GM12878 (cell line): ENCODE results near the gene UBL4A. TPM values are rescaled to one million over a fixed set of nuclear protein-coding genes. Genes with fewer than 3 reads are reported as not detected.

Experiments used
- ATAC-seq: fragments of 200-7000 bp; cut with Tn5 transposase; 3 replicates; pipeline ENCODE4 v1.9.1; 2020; ENCODE audit warnings: mild to moderate bottlenecking, moderate library complexity
- BruUV-seq: library from RNA; stranded (reverse); fragments of 400-500 nt; replicated peaks from 2 replicates; lab custom pipeline; 2021; lab: Mats Ljungman, UMichigan
- CTCF ChIA-PET: fragments of 300-600 bp; sonication (Branson Sonifier 250); formaldehyde crosslinking; extraction: SDS; loops from one replicate; lab custom pipeline; 2021; ENCODE audit warnings: inconsistent platforms; lab: Yijun Ruan, JAX
- POLR2A ChIA-PET: fragments of 350-600 bp; formaldehyde crosslinking; extraction: SDS; loops from one replicate; lab custom pipeline; 2021; ENCODE audit warnings: inconsistent platforms; lab: Charles Lee
- RAD21 ChIA-PET: fragments of 300-600 bp; sonication (Branson Sonifier 250); formaldehyde crosslinking; loops from one replicate; lab custom pipeline; 2023; ENCODE audit warnings: antibody characterized with exemption; ENCODE audit not compliant: unreplicated experiment; lab: Charles Lee
- SMC1A ChIA-PET: fragments of 300-600 bp; sonication (Branson Sonifier 250); formaldehyde crosslinking; loops from one replicate; lab custom pipeline; 2023; ENCODE audit not compliant: unreplicated experiment, uncharacterized antibody; lab: Charles Lee
- DNase-seq: peaks from one replicate; pipeline ENCODE4 v3.0.0-alpha.2; 2011; ENCODE audit warnings: low read depth, low spot score
- FAIRE-seq: peaks from 3 replicates; lab custom pipeline; 2011; peaks lifted over from hg19 to GRCh38; lab: Jason Lieb, UNC
- H2AFZ ChIP-seq: 2 replicates; pipeline ENCODE4 v1.6.0; 2011; ENCODE audit warnings: low read depth, low read length, control low read depth; ENCODE audit not compliant: control insufficient read depth
- H3K27ac ChIP-seq: 2 replicates; pipeline ENCODE4 v1.5.1; 2011; ENCODE audit warnings: control low read depth; ENCODE audit not compliant: control insufficient read depth, insufficient read depth
- H3K27me3 ChIP-seq, 2 experiments: replicated peaks in 1 of 2; 2 replicates each; pipeline versions ENCODE4 v1.6.0 to v1.6.1; 2011; ENCODE audit warnings: low read length in 1 of 2; ENCODE audit not compliant: control insufficient read depth in 2 of 2, insufficient read depth in 2 of 2
- H3K36me3 ChIP-seq, 2 experiments: 2 replicates each; pipeline ENCODE4 v1.5.1; 2011; ENCODE audit warnings: low read length in 1 of 2; ENCODE audit not compliant: control insufficient read depth in 2 of 2, insufficient read depth in 2 of 2
- H3K4me1 ChIP-seq: 2 replicates; pipeline ENCODE4 v1.6.1; 2011; ENCODE audit warnings: mild to moderate bottlenecking, low read length, moderate library complexity, mixed read lengths; ENCODE audit not compliant: control insufficient read depth, insufficient read depth
- H3K4me2 ChIP-seq: 2 replicates; pipeline ENCODE4 v1.6.0; 2011; ENCODE audit warnings: control low read depth; ENCODE audit not compliant: control insufficient read depth, insufficient read depth
- H3K4me3 ChIP-seq: fragments of 200-600 bp; sonication (generic); 2 replicates; pipeline ENCODE4 v1.5.1; 2016
- H3K79me2 ChIP-seq: 2 replicates; pipeline ENCODE4 v1.6.0; 2011; ENCODE audit warnings: low read length; ENCODE audit not compliant: control insufficient read depth, insufficient read depth
- H3K9ac ChIP-seq: 2 replicates; pipeline ENCODE4 v1.8.0; 2011; ENCODE audit warnings: low read length, control low read depth, mixed read lengths; ENCODE audit not compliant: control insufficient read depth, insufficient read depth
- H3K9me3 ChIP-seq: replicated peaks from 3 replicates; pipeline ENCODE4 v1.5.1; 2011; ENCODE audit warnings: mild to moderate bottlenecking, low read length; ENCODE audit not compliant: control insufficient read depth, insufficient read depth
- H4K20me1 ChIP-seq: 2 replicates; pipeline ENCODE4 v1.6.0; 2011; ENCODE audit not compliant: control insufficient read depth, insufficient read depth
- BCL11A ChIP-seq: IDR thresholded peaks from 2 replicates; pipeline ENCODE4 v1.6.1; 2011; ENCODE audit warnings: low read depth, low read length
- CEBPB ChIP-seq, 2 experiments: fragments of 150-350 bp in 1 of 2; IDR thresholded peaks; 2 replicates each; pipeline ENCODE4 v1.6.1; 2012 to 2014; ENCODE audit warnings: low read depth in 2 of 2, low read length in 2 of 2, borderline replicate concordance in 1 of 2, inconsistent platforms in 1 of 2
- CREB1 ChIP-seq: IDR thresholded peaks from 2 replicates; pipeline ENCODE4 v1.6.1; 2012; ENCODE audit warnings: low read depth, mild to moderate bottlenecking, inconsistent platforms
- CREM ChIP-seq: IDR thresholded peaks from 2 replicates; pipeline ENCODE4 v1.6.1; 2014; ENCODE audit warnings: antibody characterized with exemption, low read depth
- KAT2A ChIP-seq: conservative IDR thresholded peaks from 2 replicates; pipeline ENCODE4 v1.6.1; 2011; ENCODE audit warnings: low read depth, low read length; ENCODE audit not compliant: control insufficient read depth
- KDM1A ChIP-seq: fragments of 200-600 bp; sonication (generic); IDR thresholded peaks from 2 replicates; pipeline ENCODE4 v1.6.1; 2016; ENCODE audit warnings: borderline replicate concordance
- MEF2B ChIP-seq: fragments of 450-650 bp; IDR thresholded peaks from 2 replicates; pipeline ENCODE4 v1.6.1; 2018; ENCODE audit warnings: mild to moderate bottlenecking, moderate library complexity; ENCODE audit not compliant: partially characterized antibody, poor library complexity, severe bottlenecking
- RB1 ChIP-seq: fragments of 450-650 bp; formaldehyde crosslinking; IDR thresholded peaks from 2 replicates; pipeline ENCODE4 v1.6.1; 2017; ENCODE audit warnings: mild to moderate bottlenecking, borderline replicate concordance
- RFX5 ChIP-seq: IDR thresholded peaks from 2 replicates; pipeline ENCODE4 v1.6.1; 2011; ENCODE audit warnings: low read depth, low read length, improper control_type of control experiment
- SMAD1 ChIP-seq: fragments of 450-650 bp; IDR thresholded peaks from 2 replicates; pipeline ENCODE4 v1.6.1; 2018; ENCODE audit warnings: mild to moderate bottlenecking, low read depth; ENCODE audit not compliant: partially characterized antibody
- SMARCA5 ChIP-seq: fragments of 450-650 bp; IDR thresholded peaks from 2 replicates; pipeline ENCODE4 v1.6.1; 2017; ENCODE audit warnings: mild to moderate bottlenecking
- SRF ChIP-seq, 2 experiments: IDR thresholded peaks; 2 replicates each; pipeline ENCODE4 v1.6.1; 2011; ENCODE audit warnings: low read depth in 2 of 2, low read length in 2 of 2, mild to moderate bottlenecking in 1 of 2, moderate library complexity in 1 of 2
- STAT1 ChIP-seq: fragments of 450-650 bp; conservative IDR thresholded peaks from 2 replicates; pipeline ENCODE4 v1.6.1; 2014; ENCODE audit warnings: antibody characterized with exemption, mild to moderate bottlenecking
- YBX1 ChIP-seq: fragments of 450-650 bp; IDR thresholded peaks from 2 replicates; pipeline ENCODE4 v1.6.1; 2016; ENCODE audit warnings: antibody characterized with exemption
- ZNF217 ChIP-seq: fragments of 450-650 bp; IDR thresholded peaks from 2 replicates; pipeline ENCODE4 v1.6.1; 2017; ENCODE audit warnings: antibody characterized with exemption, mild to moderate bottlenecking
- ZZZ3 ChIP-seq: IDR thresholded peaks from 2 replicates; pipeline ENCODE4 v1.6.1; 2011; ENCODE audit warnings: low read depth; ENCODE audit not compliant: control insufficient read depth, insufficient read length
- WGBS: methylation state at CpG from one replicate; pipeline ENCODE4 v1.1.6; 2016; ENCODE audit warnings: low lambda C conversion rate; ENCODE audit not compliant: insufficient replicate concordance, insufficient coverage; ENCODE audit errors: missing lambda C conversion rate; 5-methylcytosine and 5-hydroxymethylcytosine counted together
- in situ Hi-C: fragments of 300-500 bp; cut with MboI; formaldehyde crosslinking; loops from 9 replicates; pipeline ENCODE4 v1.14.3; 2018; ENCODE audit warnings: mixed read lengths
- intact Hi-C: fragments of 100-400 bp; cut with micrococcal nuclease; formaldehyde crosslinking; loops from one replicate; pipeline ENCODE4 v1.14.2; 2022; ENCODE audit not compliant: unreplicated experiment
- polyA plus RNA-seq, 11 experiments: library from polyadenylated mRNA; depleted of rRNA in 4 of 11; unstranded in 6 of 11; stranded (reverse) in 5 of 11; fragments of >200 nt; fragmentation: Nextera tagmentation in 4 of 11; fragmentation: Illumina TruSeq in 1 of 11; extraction: Ambion mirVana in 4 of 11; extraction: Trizol in 1 of 11; gene quantifications; 1 replicate in 1 of 11; 2 replicates in 10 of 11; pipeline versions ENCODE4 v1.2.1 to v1.2.3, GENCODE V29; 2011 to 2016; ENCODE audit warnings: inconsistent platforms in 2 of 11, missing spikeins in 2 of 11, low read depth in 1 of 11
- total RNA-seq, 4 experiments: library from RNA; depleted of rRNA in 3 of 4; stranded (reverse); fragments of >200 nt in 3 of 4; fragmentation: Illumina TruSeq in 1 of 4; extraction: Trizol in 1 of 4; gene quantifications; 2 replicates each; pipeline versions ENCODE4 v1.2.1 to v1.2.3, GENCODE V29; 2013 to 2021
- TF ChIP-seq, protein P1 (sequence below), 3 experiments: IDR thresholded peaks in 2 of 3; conservative IDR thresholded peaks in 1 of 3; 2 replicates each; pipeline ENCODE4 v1.5.1; 2011; ENCODE audit warnings: low read depth in 3 of 3, low read length in 3 of 3, mild to moderate bottlenecking in 3 of 3, control low read depth in 2 of 3, moderate library complexity in 2 of 3, inconsistent platforms in 1 of 3, mixed read lengths in 1 of 3; ENCODE audit not compliant: control insufficient read depth in 2 of 3, insufficient read depth in 1 of 3; ENCODE audit errors: extremely low read depth in 1 of 3
- TF ChIP-seq, protein P2 (sequence below): IDR thresholded peaks from 2 replicates; pipeline ENCODE4 v1.6.1; 2011; ENCODE audit warnings: borderline replicate concordance, low read depth, mild to moderate bottlenecking, moderate library complexity, low read length; ENCODE audit not compliant: insufficient read depth, poor library complexity, severe bottlenecking
- TF ChIP-seq, protein P3 (sequence below): fragments of 450-650 bp; IDR thresholded peaks from 2 replicates; pipeline ENCODE4 v1.6.1; 2016; ENCODE audit warnings: mild to moderate bottlenecking

Gene UBL4A
- total and polyA plus RNA-seq, 10 of the 15 experiments (the other 5 are each of a cell fraction or from before 2014, with no cell fraction given): 4.2 to 49.9 (median 34.0) TPM

DNA sequence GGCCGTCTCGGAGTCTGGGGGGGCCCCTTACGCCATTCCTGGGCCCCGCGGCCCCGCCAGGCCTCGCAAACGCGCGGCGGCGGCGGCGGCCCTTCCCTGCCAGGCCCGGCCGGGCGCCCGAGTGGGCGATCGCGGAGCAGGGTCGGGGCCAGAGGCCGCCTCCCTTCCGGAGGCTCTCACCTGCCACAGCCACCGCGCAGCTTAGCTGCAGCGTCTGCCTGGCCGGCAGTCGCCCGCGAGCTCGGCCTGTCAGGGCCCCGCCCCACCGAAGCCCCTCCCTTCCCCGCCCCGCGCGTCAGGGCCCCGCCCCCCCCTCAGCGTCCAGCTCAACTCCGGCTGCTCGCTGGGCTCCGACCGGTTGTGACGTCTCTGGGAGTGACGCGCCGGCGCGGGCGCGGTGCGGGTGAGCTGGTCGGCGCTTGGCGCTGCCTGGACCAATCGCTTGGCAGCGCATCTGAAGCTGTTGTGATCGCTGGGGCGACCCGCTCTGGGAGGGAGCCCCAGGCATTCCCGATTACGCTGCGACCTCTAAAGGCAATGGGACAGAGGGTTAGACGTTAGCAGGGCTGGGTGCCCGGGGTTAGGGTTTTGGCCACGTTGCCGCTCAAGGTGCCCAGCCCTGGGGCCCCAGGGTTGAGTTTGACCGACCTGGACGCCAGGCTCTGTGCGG is 4.1 kb upstream of the UBL4A start, which contains the start of gene SLC10A3:
SLC10A3 (minus strand) TSS at position 216 of the 670 bp plus-strand sequence. CDS start 1,689 bp downstream, outside the sequence.
- WGBS: 35% methylated on average over 51 of the region's 71 CpGs
- intact Hi-C loops (loop anchor here (1.0 kb wide), 1 partner anchor 37 kb away; no protein-coding TSS in a partner anchor), in situ Hi-C loops (no loop called here)
- Histone ChIP-seq H3K27me3 (no peaks in the 10 kb centered on the region), H3K79me2 (peaks cover 10% of the 10 kb centered on the region), H3K4me2 (peak within 1 kb of the TSS; percentile 84), H3K4me3 (peak within 1 kb of the TSS; percentile 74), H2AFZ (peak within 1 kb of the TSS; percentile 77), H3K9ac (peak within 1 kb of the TSS; percentile 80), H3K4me1 (peaks cover under 1% of the 10 kb centered on the region; the same call in 1 of the 2 replicates), H3K36me3 (peaks cover 0 to 2% of the 10 kb centered on the region in 2 experiments; a peak in 1 of 4 replicates), H3K27ac (peak within 1 kb of the TSS; percentile 76), H3K9me3 (no peaks in the 10 kb centered on the region; the same call in 2 of the 3 replicates), H4K20me1 (no peaks in the 10 kb centered on the region)
- ChIA-PET POLR2A (interaction anchor here (0.6 to 3.3 kb wide), 15 partner anchors 9 to 121 kb away, joined by 3 to 14 read pairs (median 4); partner anchors contain the start of genes EMD, FAM3A and RPL10), SMC1A (interaction anchor here (0.9 to 2.2 kb wide), 5 partner anchors 9 to 117 kb away, joined by 3 to 7 read pairs (median 4); partner anchors contain the start of genes ATP6AP1 and FAM3A), CTCF (interaction anchor here (1.0 to 2.4 kb wide), 3 partner anchors 9 to 37 kb away, joined by 3 to 13 read pairs (median 5); no protein-coding TSS in a partner anchor), RAD21 (interaction anchor here (0.6 to 1.9 kb wide), 9 partner anchors 12 to 117 kb away, joined by 3 to 7 read pairs (median 5); partner anchors contain the start of genes FAM3A, LAGE3 and RPL10)
- FAIRE-seq (peak; percentile 81), DNase-seq (peak; percentile 67), ATAC-seq (peak; percentile 91)
- BruUV-seq: no TSS peak
- TF ChIP-seq SMARCA5 (0 out of 2 replicates have a peak, but pooled peaks have one; percentile 25), CREB1 (peak; percentile 90), KAT2A (no peak), MEF2B (no peak), ZNF217 (no peak), SMAD1 (no peak), CREM (peak; percentile 67; the same call in 1 of the 2 replicates), CEBPB (IDR thresholded peaks at IDR 0.05; ENCODE audit: borderline replicate concordance in 1 of 2, low read depth in 2 of 2, low read length in 2 of 2) (no peak), KDM1A (no peak), BCL11A (no peak), SRF (IDR thresholded peaks at IDR 0.05; ENCODE audit: low read depth in 2 of 2, low read length in 2 of 2) (no peak), STAT1 (no peak), RB1 (peak; percentile 17; the same call in 1 of the 2 replicates), RFX5 (0 out of 2 replicates have a peak, but pooled peaks have one; percentile 16), YBX1 (no peak), ZZZ3 (no peak)
- TF ChIP-seq, protein P1, sequence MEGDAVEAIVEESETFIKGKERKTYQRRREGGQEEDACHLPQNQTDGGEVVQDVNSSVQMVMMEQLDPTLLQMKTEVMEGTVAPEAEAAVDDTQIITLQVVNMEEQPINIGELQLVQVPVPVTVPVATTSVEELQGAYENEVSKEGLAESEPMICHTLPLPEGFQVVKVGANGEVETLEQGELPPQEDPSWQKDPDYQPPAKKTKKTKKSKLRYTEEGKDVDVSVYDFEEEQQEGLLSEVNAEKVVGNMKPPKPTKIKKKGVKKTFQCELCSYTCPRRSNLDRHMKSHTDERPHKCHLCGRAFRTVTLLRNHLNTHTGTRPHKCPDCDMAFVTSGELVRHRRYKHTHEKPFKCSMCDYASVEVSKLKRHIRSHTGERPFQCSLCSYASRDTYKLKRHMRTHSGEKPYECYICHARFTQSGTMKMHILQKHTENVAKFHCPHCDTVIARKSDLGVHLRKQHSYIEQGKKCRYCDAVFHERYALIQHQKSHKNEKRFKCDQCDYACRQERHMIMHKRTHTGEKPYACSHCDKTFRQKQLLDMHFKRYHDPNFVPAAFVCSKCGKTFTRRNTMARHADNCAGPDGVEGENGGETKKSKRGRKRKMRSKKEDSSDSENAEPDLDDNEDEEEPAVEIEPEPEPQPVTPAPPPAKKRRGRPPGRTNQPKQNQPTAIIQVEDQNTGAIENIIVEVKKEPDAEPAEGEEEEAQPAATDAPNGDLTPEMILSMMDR (IDR thresholded peaks at IDR 0.05 in 2 of 3, conservative IDR thresholded peaks at IDR 0.05 in 1 of 3; ENCODE audit: control insufficient read depth in 2 of 3, extremely low read depth in 1 of 3, insufficient read depth in 1 of 3, low read depth in 3 of 3, low read length in 3 of 3): peak in 1 of 3 experiments; percentile 19; a peak in 1 of 6 replicates
- TF ChIP-seq, protein P2, sequence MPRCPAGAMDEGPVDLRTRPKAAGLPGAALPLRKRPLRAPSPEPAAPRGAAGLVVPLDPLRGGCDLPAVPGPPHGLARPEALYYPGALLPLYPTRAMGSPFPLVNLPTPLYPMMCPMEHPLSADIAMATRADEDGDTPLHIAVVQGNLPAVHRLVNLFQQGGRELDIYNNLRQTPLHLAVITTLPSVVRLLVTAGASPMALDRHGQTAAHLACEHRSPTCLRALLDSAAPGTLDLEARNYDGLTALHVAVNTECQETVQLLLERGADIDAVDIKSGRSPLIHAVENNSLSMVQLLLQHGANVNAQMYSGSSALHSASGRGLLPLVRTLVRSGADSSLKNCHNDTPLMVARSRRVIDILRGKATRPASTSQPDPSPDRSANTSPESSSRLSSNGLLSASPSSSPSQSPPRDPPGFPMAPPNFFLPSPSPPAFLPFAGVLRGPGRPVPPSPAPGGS: peak; percentile 11
- TF ChIP-seq, protein P3, sequence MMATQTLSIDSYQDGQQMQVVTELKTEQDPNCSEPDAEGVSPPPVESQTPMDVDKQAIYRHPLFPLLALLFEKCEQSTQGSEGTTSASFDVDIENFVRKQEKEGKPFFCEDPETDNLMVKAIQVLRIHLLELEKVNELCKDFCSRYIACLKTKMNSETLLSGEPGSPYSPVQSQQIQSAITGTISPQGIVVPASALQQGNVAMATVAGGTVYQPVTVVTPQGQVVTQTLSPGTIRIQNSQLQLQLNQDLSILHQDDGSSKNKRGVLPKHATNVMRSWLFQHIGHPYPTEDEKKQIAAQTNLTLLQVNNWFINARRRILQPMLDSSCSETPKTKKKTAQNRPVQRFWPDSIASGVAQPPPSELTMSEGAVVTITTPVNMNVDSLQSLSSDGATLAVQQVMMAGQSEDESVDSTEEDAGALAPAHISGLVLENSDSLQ: peak; percentile 75
